ENCODE results near the gene S100A8.

- TF ChIP-seq, protein P1, sequence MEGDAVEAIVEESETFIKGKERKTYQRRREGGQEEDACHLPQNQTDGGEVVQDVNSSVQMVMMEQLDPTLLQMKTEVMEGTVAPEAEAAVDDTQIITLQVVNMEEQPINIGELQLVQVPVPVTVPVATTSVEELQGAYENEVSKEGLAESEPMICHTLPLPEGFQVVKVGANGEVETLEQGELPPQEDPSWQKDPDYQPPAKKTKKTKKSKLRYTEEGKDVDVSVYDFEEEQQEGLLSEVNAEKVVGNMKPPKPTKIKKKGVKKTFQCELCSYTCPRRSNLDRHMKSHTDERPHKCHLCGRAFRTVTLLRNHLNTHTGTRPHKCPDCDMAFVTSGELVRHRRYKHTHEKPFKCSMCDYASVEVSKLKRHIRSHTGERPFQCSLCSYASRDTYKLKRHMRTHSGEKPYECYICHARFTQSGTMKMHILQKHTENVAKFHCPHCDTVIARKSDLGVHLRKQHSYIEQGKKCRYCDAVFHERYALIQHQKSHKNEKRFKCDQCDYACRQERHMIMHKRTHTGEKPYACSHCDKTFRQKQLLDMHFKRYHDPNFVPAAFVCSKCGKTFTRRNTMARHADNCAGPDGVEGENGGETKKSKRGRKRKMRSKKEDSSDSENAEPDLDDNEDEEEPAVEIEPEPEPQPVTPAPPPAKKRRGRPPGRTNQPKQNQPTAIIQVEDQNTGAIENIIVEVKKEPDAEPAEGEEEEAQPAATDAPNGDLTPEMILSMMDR (IDR thresholded peaks at IDR 0.05), result no peak
- TF ChIP-seq ZFX (IDR thresholded peaks at IDR 0.05; ENCODE audit: borderline replicate concordance), result no peak
Measured at GRCh38 chr1:153438599-153438998, 47.7 kb upstream of the S100A8 start.

Data from 22Rv1 (cell line).